Measurements from ENCODE around the gene MRPL21. TPM values are rescaled to one million over a fixed set of nuclear protein-coding genes. Genes with fewer than 3 reads are reported as not detected.

MRPL21 gene
- total RNA-seq, 1 experiment from 2014 or later = 96.5 TPM

GRCh38 chr11:68908273-68908672 is 4.6 kb upstream of the MRPL21 start:
- Mint-ChIP-seq H3K27ac (ENCODE audit: low read depth, unreplicated experiment) (no peak overlapping the region), H3K27me3 (ENCODE audit: insufficient read depth, unreplicated experiment) (no peaks in the 10 kb centered on the region), H3K4me1 (ENCODE audit: insufficient read depth, unreplicated experiment) (peaks cover 12% of the 10 kb centered on the region), H3K4me3 (ENCODE audit: unreplicated experiment) (no peak overlapping the region), H3K9me3 (ENCODE audit: unreplicated experiment) (no peaks in the 10 kb centered on the region), H3K36me3 (ENCODE audit: insufficient read depth, unreplicated experiment) (peaks cover 65% of the 10 kb centered on the region)
- intact Hi-C loops (cut with micrococcal nuclease) = no loop called here
- no peak for DNase-seq (ENCODE audit: unreplicated experiment)
- no TSS peak for BruUV-seq (replicated peaks)
- ChIA-PET CTCF (no interaction called here), POLR2A (no interaction called here)
- no peak for TF ChIP-seq CTCF (IDR thresholded peaks at IDR 0.05; ENCODE audit: unreplicated experiment)

- Mint-ChIP-seq H3K4me1 (ENCODE audit: insufficient read depth, unreplicated experiment) (peaks cover 31% of the 10 kb centered on the region), H3K27ac (ENCODE audit: low read depth, unreplicated experiment) (no peak overlapping the region), H3K4me3 (ENCODE audit: unreplicated experiment) (peak overlapping the region; percentile 96), H3K9me3 (ENCODE audit: unreplicated experiment) (no peaks in the 10 kb centered on the region), H3K36me3 (ENCODE audit: insufficient read depth, unreplicated experiment) (peaks cover 44% of the 10 kb centered on the region), H3K27me3 (ENCODE audit: insufficient read depth, unreplicated experiment) (no peaks in the 10 kb centered on the region)
- BruUV-seq (replicated peaks) = no TSS peak
- intact Hi-C loops (cut with micrococcal nuclease) = no loop called here
- DNase-seq (ENCODE audit: unreplicated experiment) = peak; percentile 11
- ChIA-PET POLR2A (interaction anchor here (0.7 to 2.6 kb wide), 5 partner anchors 16 to 767 kb away, joined by 3 to 9 read pairs (median 3); partner anchors contain the start of gene TPCN2), CTCF (no interaction called here)
- no peak for TF ChIP-seq CTCF (IDR thresholded peaks at IDR 0.05; ENCODE audit: unreplicated experiment)
Observed at GRCh38 chr11:68905421-68906360, 2.1 kb upstream of the MRPL21 start.

- no peaks in the 10 kb centered on the region for H3K9me3 Mint-ChIP-seq (ENCODE audit: unreplicated experiment)
- H3K4me3 Mint-ChIP-seq (ENCODE audit: unreplicated experiment) = peak overlapping the region; percentile 96
- ChIA-PET CTCF (interaction anchor here (0.6 kb wide), 1 partner anchor 102 kb away, joined by 3 read pairs; no protein-coding TSS in a partner anchor), POLR2A (interaction anchor here (0.5 to 2.6 kb wide), 14 partner anchors 9 to 770 kb away, joined by 3 to 11 read pairs (median 4); no protein-coding TSS in a partner anchor)
- H3K36me3 Mint-ChIP-seq (ENCODE audit: insufficient read depth, unreplicated experiment) = peaks cover 46% of the 10 kb centered on the region
- H3K27me3 Mint-ChIP-seq (ENCODE audit: insufficient read depth, unreplicated experiment) = no peaks in the 10 kb centered on the region
- no peak for TF ChIP-seq CTCF (IDR thresholded peaks at IDR 0.05; ENCODE audit: unreplicated experiment)
- peak; percentile 24 for DNase-seq (ENCODE audit: unreplicated experiment)
- no TSS peak for BruUV-seq (replicated peaks)
- H3K4me1 Mint-ChIP-seq (ENCODE audit: insufficient read depth, unreplicated experiment) = peaks cover 31% of the 10 kb centered on the region
- intact Hi-C loops (cut with micrococcal nuclease) = no loop called here
- H3K27ac Mint-ChIP-seq (ENCODE audit: low read depth, unreplicated experiment) = peak overlapping the region; percentile 83
Observed at GRCh38 chr11:68904248-68904847, 716 bp upstream of the MRPL21 start.

- Mint-ChIP-seq H3K27me3 (ENCODE audit: insufficient read depth, unreplicated experiment) (no peaks in the 10 kb centered on the region), H3K4me3 (ENCODE audit: unreplicated experiment) (no peak overlapping the region), H3K27ac (ENCODE audit: low read depth, unreplicated experiment) (no peak overlapping the region), H3K4me1 (ENCODE audit: insufficient read depth, unreplicated experiment) (peaks cover 31% of the 10 kb centered on the region), H3K9me3 (ENCODE audit: unreplicated experiment) (no peaks in the 10 kb centered on the region), H3K36me3 (ENCODE audit: insufficient read depth, unreplicated experiment) (peaks cover 52% of the 10 kb centered on the region)
- ChIA-PET CTCF (no interaction called here), POLR2A (interaction anchor here (0.6 to 1.4 kb wide), 2 partner anchors 20 to 60 kb away, joined by 3 read pairs; partner anchors contain the start of gene CPT1A)
- no peak for DNase-seq (ENCODE audit: unreplicated experiment)
- intact Hi-C loops (cut with micrococcal nuclease) = no loop called here
- BruUV-seq (replicated peaks) = no TSS peak
- no peak for TF ChIP-seq CTCF (IDR thresholded peaks at IDR 0.05; ENCODE audit: unreplicated experiment)
Observed at GRCh38 chr11:68900835-68901381, 2.7 kb downstream of the MRPL21 start.
